ENCODE measurements around the gene PDE1C.

Gene PDE1C

GRCh38 chr7:32074787-32075585, 4.8 kb upstream of the PDE1C start:
- no peak for DNase-seq

- no peak for DNase-seq
Measured at GRCh38 chr7:32073533-32073932, 3.3 kb upstream of the PDE1C start.

- DNase-seq: peak; percentile 18
Measured at GRCh38 chr7:32072397-32072796, 2.2 kb upstream of the PDE1C start.

- no peak for DNase-seq
Measured at GRCh38 chr7:32071466-32072091, 1.4 kb upstream of the PDE1C start.

- DNase-seq: no peak
Measured at GRCh38 chr7:32070051-32070405, 179 bp downstream of the PDE1C start.

GRCh38 chr7:32069116-32069650, 1.0 kb downstream of the PDE1C start:
- DNase-seq: peak; percentile 19

- no peak for DNase-seq
Measured at GRCh38 chr7:32068411-32069101, 1.7 kb downstream of the PDE1C start.

- DNase-seq: no peak
Measured at GRCh38 chr7:32066441-32066840, 3.8 kb downstream of the PDE1C start.

GRCh38 chr7:32063614-32064013, 6.6 kb downstream of the PDE1C start:
- no peak for DNase-seq

- peak; percentile 85 for DNase-seq
Measured at GRCh38 chr7:32062150-32062549, 8.1 kb downstream of the PDE1C start.

GRCh38 chr7:32061346-32061745, 8.9 kb downstream of the PDE1C start:
- no peak for DNase-seq

GRCh38 chr7:32059289-32060011, 10.8 kb downstream of the PDE1C start:
- DNase-seq: peak; percentile 32

GRCh38 chr7:32058002-32058401, 12.2 kb downstream of the PDE1C start:
- no peak for DNase-seq

GRCh38 chr7:32056767-32057166, 13.4 kb downstream of the PDE1C start:
- DNase-seq: no peak

- DNase-seq: no peak
Measured at GRCh38 chr7:32053204-32053603, 17.0 kb downstream of the PDE1C start.

- DNase-seq: no peak
Measured at GRCh38 chr7:32051128-32051527, 19.1 kb downstream of the PDE1C start.

- no peak for DNase-seq
Measured at GRCh38 chr7:32049599-32049998, 20.6 kb downstream of the PDE1C start.

- peak; percentile 27 for DNase-seq
Measured at GRCh38 chr7:32048970-32049491, 21.2 kb downstream of the PDE1C start.

GRCh38 chr7:32047801-32048200, 22.4 kb downstream of the PDE1C start:
- DNase-seq: peak; percentile 25

- no peak for DNase-seq
Measured at GRCh38 chr7:32047075-32047474, 23.1 kb downstream of the PDE1C start.

GRCh38 chr7:32045228-32045627, 25.0 kb downstream of the PDE1C start:
- peak; percentile 59 for DNase-seq

- DNase-seq: peak; percentile 48
Measured at GRCh38 chr7:32044739-32045138, 25.5 kb downstream of the PDE1C start.

GRCh38 chr7:32043688-32044087, 26.5 kb downstream of the PDE1C start:
- DNase-seq: peak; percentile 92
